Neural crest cell (in vitro differentiated cells): Measurements from ENCODE around the gene ZSCAN1. TPM values are rescaled to one million over a fixed set of nuclear protein-coding genes. Genes with fewer than 3 reads are reported as not detected.

Experiments used
- DNase-seq: peaks from one replicate; pipeline ENCODE4 v3.0.0; 2021; ENCODE audit warnings: low read depth, mixed read lengths, low spot score
- H3K27ac Mint-ChIP-seq: one replicate; pipeline ENCODE4 v1.8.0; 2021; ENCODE audit warnings: mild to moderate bottlenecking, mixed read lengths; ENCODE audit not compliant: unreplicated experiment
- H3K27me3 Mint-ChIP-seq: 2 replicates; pipeline ENCODE4 v1.8.0; 2021; ENCODE audit warnings: low read depth, mild to moderate bottlenecking, mixed read lengths
- H3K36me3 Mint-ChIP-seq: 2 replicates; pipeline ENCODE4 v1.8.0; 2021; ENCODE audit warnings: low read depth, mild to moderate bottlenecking, mixed read lengths
- H3K4me1 Mint-ChIP-seq: 2 replicates; pipeline ENCODE4 v1.8.0; 2021; ENCODE audit warnings: mixed read lengths
- H3K4me3 Mint-ChIP-seq: one replicate; pipeline ENCODE4 v1.8.0; 2021; ENCODE audit warnings: mild to moderate bottlenecking, mixed read lengths
- H3K9me3 Mint-ChIP-seq: 2 replicates; pipeline ENCODE4 v1.8.0; 2021; ENCODE audit warnings: mixed read lengths
- CTCF ChIP-seq: fragments of 200-600 bp; sonication (generic); conservative IDR thresholded peaks from 2 replicates; pipeline ENCODE4 v1.5.0; 2021; ENCODE audit warnings: antibody characterized with exemption, mild to moderate bottlenecking
- total RNA-seq: library from RNA; stranded (reverse); gene quantifications from 2 replicates; pipeline ENCODE4 v1.2.1, GENCODE V29; 2021

ZSCAN1 gene
- total RNA-seq, 1 donor from 2014 or later = 7.6 TPM

- no peaks in the 10 kb centered on the region for H3K4me1 Mint-ChIP-seq
These were observed 13.8 kb downstream of the ZSCAN1 start for GRCh38 chr19:58047672-58048071.

GRCh38 chr19:58052256-58052655 is 18.4 kb downstream of the ZSCAN1 start:
- peaks cover 11% of the 10 kb centered on the region for H3K36me3 Mint-ChIP-seq

More at GRCh38 chr19:58047672-58048071, 13.8 kb downstream of the ZSCAN1 start:
- no peak for TF ChIP-seq CTCF
- peaks cover 16% of the 10 kb centered on the region for H3K9me3 Mint-ChIP-seq
- no peak overlapping the region for H3K4me3 Mint-ChIP-seq
- H3K27me3 Mint-ChIP-seq = no peaks in the 10 kb centered on the region
- H3K36me3 Mint-ChIP-seq = peaks cover 15% of the 10 kb centered on the region
- DNase-seq = no peak
- H3K27ac Mint-ChIP-seq = no peak overlapping the region

GRCh38 chr19:58053480-58054156 is 19.8 kb downstream of the ZSCAN1 start:
- no peaks in the 10 kb centered on the region for H3K27me3 Mint-ChIP-seq
- no peak overlapping the region for H3K27ac Mint-ChIP-seq
- peaks cover 15% of the 10 kb centered on the region for H3K36me3 Mint-ChIP-seq
- no peak for DNase-seq
- H3K4me1 Mint-ChIP-seq = peaks cover 2% of the 10 kb centered on the region
- H3K9me3 Mint-ChIP-seq = peaks cover 11% of the 10 kb centered on the region
- no peak overlapping the region for H3K4me3 Mint-ChIP-seq
- no peak for TF ChIP-seq CTCF

More at GRCh38 chr19:58052256-58052655, 18.4 kb downstream of the ZSCAN1 start:
- no peaks in the 10 kb centered on the region for H3K27me3 Mint-ChIP-seq
- no peak for DNase-seq
- no peak overlapping the region for H3K27ac Mint-ChIP-seq
- peaks cover 13% of the 10 kb centered on the region for H3K9me3 Mint-ChIP-seq
- no peaks in the 10 kb centered on the region for H3K4me1 Mint-ChIP-seq
- no peak for TF ChIP-seq CTCF
- H3K4me3 Mint-ChIP-seq = no peak overlapping the region

GRCh38 chr19:58054901-58055874 is 21.4 kb downstream of the ZSCAN1 start:
- H3K36me3 Mint-ChIP-seq = peaks cover 16% of the 10 kb centered on the region
- no peak overlapping the region for H3K4me3 Mint-ChIP-seq
- no peak for TF ChIP-seq CTCF
- peaks cover 10% of the 10 kb centered on the region for H3K9me3 Mint-ChIP-seq
- peaks cover 7% of the 10 kb centered on the region for H3K4me1 Mint-ChIP-seq
- no peak overlapping the region for H3K27ac Mint-ChIP-seq
- DNase-seq = no peak
- no peaks in the 10 kb centered on the region for H3K27me3 Mint-ChIP-seq

- no peak overlapping the region for H3K4me3 Mint-ChIP-seq
- peaks cover 10% of the 10 kb centered on the region for H3K9me3 Mint-ChIP-seq
- H3K27me3 Mint-ChIP-seq = no peaks in the 10 kb centered on the region
- H3K4me1 Mint-ChIP-seq = peaks cover 7% of the 10 kb centered on the region
- H3K36me3 Mint-ChIP-seq = peaks cover 14% of the 10 kb centered on the region
- no peak overlapping the region for H3K27ac Mint-ChIP-seq
- no peak for TF ChIP-seq CTCF
- no peak for DNase-seq
These were observed 22.4 kb downstream of the ZSCAN1 start for GRCh38 chr19:58056261-58056660.
